Uterus (tissue), 2 donors: Measurements from ENCODE around the gene NOXA1.

Experiments used
- POLR2A ChIP-seq, 2 donors: fragments of 450-650 bp; IDR thresholded peaks; one replicate each; pipeline ENCODE4 v1.6.1; 2016; ENCODE audit warnings: antibody characterized with exemption in 2 of 2, mild to moderate bottlenecking in 1 of 2, moderate library complexity in 1 of 2
- TF ChIP-seq, protein P1 (sequence below), 4 experiments: fragments of 200-600 bp in 2 of 4; fragments of 450-650 bp in 2 of 4; sonication (generic) in 2 of 4; IDR thresholded peaks; one replicate each; pipeline ENCODE4 v1.5.1; 2016 to 2019; ENCODE audit warnings: antibody characterized with exemption in 4 of 4, mild to moderate bottlenecking in 2 of 4, moderate library complexity in 1 of 4

- TF ChIP-seq, protein P1, sequence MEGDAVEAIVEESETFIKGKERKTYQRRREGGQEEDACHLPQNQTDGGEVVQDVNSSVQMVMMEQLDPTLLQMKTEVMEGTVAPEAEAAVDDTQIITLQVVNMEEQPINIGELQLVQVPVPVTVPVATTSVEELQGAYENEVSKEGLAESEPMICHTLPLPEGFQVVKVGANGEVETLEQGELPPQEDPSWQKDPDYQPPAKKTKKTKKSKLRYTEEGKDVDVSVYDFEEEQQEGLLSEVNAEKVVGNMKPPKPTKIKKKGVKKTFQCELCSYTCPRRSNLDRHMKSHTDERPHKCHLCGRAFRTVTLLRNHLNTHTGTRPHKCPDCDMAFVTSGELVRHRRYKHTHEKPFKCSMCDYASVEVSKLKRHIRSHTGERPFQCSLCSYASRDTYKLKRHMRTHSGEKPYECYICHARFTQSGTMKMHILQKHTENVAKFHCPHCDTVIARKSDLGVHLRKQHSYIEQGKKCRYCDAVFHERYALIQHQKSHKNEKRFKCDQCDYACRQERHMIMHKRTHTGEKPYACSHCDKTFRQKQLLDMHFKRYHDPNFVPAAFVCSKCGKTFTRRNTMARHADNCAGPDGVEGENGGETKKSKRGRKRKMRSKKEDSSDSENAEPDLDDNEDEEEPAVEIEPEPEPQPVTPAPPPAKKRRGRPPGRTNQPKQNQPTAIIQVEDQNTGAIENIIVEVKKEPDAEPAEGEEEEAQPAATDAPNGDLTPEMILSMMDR (IDR thresholded peaks at IDR 0.05) = no peak
- no peak for TF ChIP-seq POLR2A (IDR thresholded peaks at IDR 0.05)
Measured at GRCh38 chr9:137396227-137396626, 27.0 kb upstream of the NOXA1 start.
